Mesenchymal stem cell (in vitro differentiated cells and primary cell): ENCODE data around the gene HIPK3.
"Not testable (repeated sequence)": the region's sequence is repeated elsewhere in the genome, so short reads cannot be mapped to it uniquely, and the experiment has no call there.

Experiments
- DNase-seq: peaks from one replicate; pipeline ENCODE4 v3.0.0-alpha.2; 2013
- H2AFZ ChIP-seq: one replicate; pipeline ENCODE4 v1.6.1; 2013; ENCODE audit warnings: low read depth, mild to moderate bottlenecking, control low read depth, inconsistent platforms, low read length, moderate library complexity
- H2AK5ac ChIP-seq: 2 replicates; pipeline ENCODE4 v1.6.1; 2013; ENCODE audit warnings: low read length, moderate library complexity, mild to moderate bottlenecking, inconsistent platforms; ENCODE audit not compliant: severe bottlenecking
- H2BK120ac ChIP-seq: one replicate; pipeline ENCODE4 v1.6.1; 2013; ENCODE audit warnings: low read depth, mild to moderate bottlenecking, inconsistent platforms, low read length, moderate library complexity
- H2BK12ac ChIP-seq, 2 experiments: one replicate each; pipeline ENCODE4 v1.6.1; 2013; ENCODE audit warnings: inconsistent platforms in 2 of 2, low read length in 2 of 2, mild to moderate bottlenecking in 2 of 2, moderate library complexity in 2 of 2, control low read depth in 1 of 2
- H2BK15ac ChIP-seq: one replicate; pipeline ENCODE4 v1.6.1; 2013; ENCODE audit warnings: mild to moderate bottlenecking, low read depth, inconsistent platforms; ENCODE audit not compliant: poor library complexity, severe bottlenecking
- H2BK5ac ChIP-seq: 2 replicates; pipeline ENCODE4 v1.6.1; 2013; ENCODE audit warnings: low read depth, mild to moderate bottlenecking, low read length, control low read depth, inconsistent platforms; ENCODE audit not compliant: poor library complexity, severe bottlenecking
- H3K14ac ChIP-seq, 2 experiments: one replicate each; pipeline ENCODE4 v1.6.1; 2013; ENCODE audit warnings: inconsistent platforms in 2 of 2, low read length in 2 of 2, control low read depth in 1 of 2, mild to moderate bottlenecking in 1 of 2, moderate library complexity in 1 of 2
- H3K18ac ChIP-seq, 2 experiments: one replicate each; pipeline ENCODE4 v1.6.1; 2013; ENCODE audit warnings: inconsistent platforms in 2 of 2, low read length in 2 of 2, control low read depth in 1 of 2, low read depth in 1 of 2, mild to moderate bottlenecking in 1 of 2
- H3K23ac ChIP-seq, 2 experiments: one replicate each; pipeline ENCODE4 v1.6.1; 2013; ENCODE audit warnings: inconsistent platforms in 2 of 2, low read length in 2 of 2, mild to moderate bottlenecking in 2 of 2, moderate library complexity in 2 of 2, control low read depth in 1 of 2
- H3K27ac ChIP-seq: 2 replicates; pipeline ENCODE4 v1.5.1; 2013; ENCODE audit warnings: mild to moderate bottlenecking, moderate library complexity, low read length, control low read depth, inconsistent platforms; ENCODE audit not compliant: poor library complexity, severe bottlenecking
- H3K27me3 ChIP-seq, 2 experiments: 2 replicates each; pipeline versions ENCODE4 v1.6.1 to v1.7.0; 2013; ENCODE audit warnings: low read length in 2 of 2, mild to moderate bottlenecking in 2 of 2, moderate library complexity in 2 of 2, control low read depth in 1 of 2, inconsistent platforms in 1 of 2; ENCODE audit not compliant: control insufficient read depth in 1 of 2, insufficient read depth in 1 of 2
- H3K36me3 ChIP-seq, 2 experiments: 2 replicates each; pipeline versions ENCODE4 v1.6.1 to v1.7.0; 2013; ENCODE audit warnings: low read length in 2 of 2, control low read depth in 1 of 2, inconsistent platforms in 1 of 2, low read depth in 1 of 2, mild to moderate bottlenecking in 1 of 2; ENCODE audit not compliant: insufficient read depth in 2 of 2, control insufficient read depth in 1 of 2
- H3K4ac ChIP-seq, 2 experiments: one replicate each; pipeline ENCODE4 v1.6.1; 2013; ENCODE audit warnings: inconsistent platforms in 2 of 2, low read length in 2 of 2, mild to moderate bottlenecking in 2 of 2, moderate library complexity in 2 of 2, control low read depth in 1 of 2, low read depth in 1 of 2
- H3K4me1 ChIP-seq: 2 replicates; pipeline ENCODE4 v1.6.1; 2013; ENCODE audit warnings: low read depth, low read length, control low read depth; ENCODE audit not compliant: control insufficient read depth, insufficient read depth
- H3K4me2 ChIP-seq: 2 replicates; pipeline ENCODE4 v1.6.1; 2013; ENCODE audit warnings: low read length, mild to moderate bottlenecking, inconsistent platforms; ENCODE audit not compliant: poor library complexity, severe bottlenecking
- H3K4me3 ChIP-seq, 2 experiments: 2 replicates each; pipeline versions ENCODE4 v1.5.1 to v1.7.0; 2013; ENCODE audit warnings: low read length in 2 of 2, mild to moderate bottlenecking in 2 of 2, control low read depth in 1 of 2, low read depth in 1 of 2; ENCODE audit not compliant: insufficient read depth in 1 of 2
- H3K79me1 ChIP-seq: replicated peaks from 2 replicates; pipeline ENCODE4 v1.6.1; 2013; ENCODE audit warnings: mild to moderate bottlenecking, control low read depth, low read length, inconsistent platforms; ENCODE audit not compliant: poor library complexity, severe bottlenecking
- H3K9ac ChIP-seq: 2 replicates; pipeline ENCODE4 v1.7.0; 2013; ENCODE audit warnings: mild to moderate bottlenecking, low read length, moderate library complexity
- H3K9me3 ChIP-seq: 2 replicates; pipeline ENCODE4 v1.7.0; 2013; ENCODE audit warnings: mild to moderate bottlenecking, low read length; ENCODE audit not compliant: control insufficient read depth
- H4K8ac ChIP-seq: one replicate; pipeline ENCODE4 v1.6.1; 2013; ENCODE audit warnings: inconsistent platforms, mild to moderate bottlenecking, low read length, moderate library complexity
- H4K91ac ChIP-seq: one replicate; pipeline ENCODE4 v1.6.1; 2013; ENCODE audit warnings: mild to moderate bottlenecking, low read length, inconsistent platforms
- WGBS: methylation state at CpG from one replicate; pipeline ENCODE4 v1.1.7; 2013; ENCODE audit warnings: mixed read lengths; 5-methylcytosine and 5-hydroxymethylcytosine counted together

HIPK3 gene

GRCh38 chr11:33237039-33237597 is 20.1 kb upstream of the HIPK3 start:
- no peaks in the 10 kb centered on the region for H3K36me3 ChIP-seq
- no peak for DNase-seq
- no peak overlapping the region for H2BK15ac ChIP-seq
- no peak overlapping the region for H3K23ac ChIP-seq
- H3K9ac ChIP-seq: no peak overlapping the region
- H3K4ac ChIP-seq: no peak overlapping the region
- H3K9me3 ChIP-seq: no peaks in the 10 kb centered on the region
- H3K14ac ChIP-seq: no peak overlapping the region
- no peak overlapping the region for H4K8ac ChIP-seq
- H3K79me1 ChIP-seq: no peaks in the 10 kb centered on the region
- H2BK5ac ChIP-seq: no peak overlapping the region
- no peak overlapping the region for H3K4me3 ChIP-seq
- H3K4me2 ChIP-seq: no peak overlapping the region
- no peaks in the 10 kb centered on the region for H3K27me3 ChIP-seq
- H2AFZ ChIP-seq: no peak overlapping the region
- no peak overlapping the region for H2BK120ac ChIP-seq
- no peak overlapping the region for H3K27ac ChIP-seq
- WGBS: 94% methylated on average over 5 of the region's 6 CpGs
- H4K91ac ChIP-seq: no peak overlapping the region
- no peak overlapping the region for H2AK5ac ChIP-seq
- no peak overlapping the region for H3K18ac ChIP-seq
- no peak overlapping the region for H2BK12ac ChIP-seq
- H3K4me1 ChIP-seq: peaks cover 4% of the 10 kb centered on the region

GRCh38 chr11:33242575-33242974 is 14.6 kb upstream of the HIPK3 start:
- Histone ChIP-seq H3K4ac (no peak overlapping the region), H2BK5ac (no peak overlapping the region), H3K4me3 (no peak overlapping the region), H3K4me2 (no peak overlapping the region), H2AFZ (no peak overlapping the region), H3K27me3 (no peaks in the 10 kb centered on the region), H3K27ac (no peak overlapping the region), H2BK15ac (no peak overlapping the region), H3K18ac (no peak overlapping the region), H3K79me1 (no peaks in the 10 kb centered on the region), H3K9ac (no peak overlapping the region), H3K14ac (no peak overlapping the region), H3K36me3 (no peaks in the 10 kb centered on the region), H4K91ac (no peak overlapping the region), H3K4me1 (no peaks in the 10 kb centered on the region), H2AK5ac (no peak overlapping the region), H4K8ac (no peak overlapping the region), H2BK12ac (no peak overlapping the region), H2BK120ac (no peak overlapping the region), H3K23ac (no peak overlapping the region), H3K9me3 (peaks cover 4% of the 10 kb centered on the region)
- 100% methylated on average over 1 of the region's 2 CpGs for WGBS
- DNase-seq: no peak

GRCh38 chr11:33243654-33244053 is 13.5 kb upstream of the HIPK3 start:
- 98% methylated on average over 21 of the region's 35 CpGs for WGBS
- H3K36me3 ChIP-seq, H3K4ac ChIP-seq, H3K9ac ChIP-seq, H2AFZ ChIP-seq, H3K23ac ChIP-seq, H4K91ac ChIP-seq, H3K14ac ChIP-seq, H2BK120ac ChIP-seq, DNase-seq, H3K9me3 ChIP-seq, H3K27ac ChIP-seq, H4K8ac ChIP-seq, H3K4me2 ChIP-seq, H3K79me1 ChIP-seq, H2BK5ac ChIP-seq, H3K18ac ChIP-seq, H2BK15ac ChIP-seq, H2BK12ac ChIP-seq, H3K27me3 ChIP-seq, H3K4me1 ChIP-seq, H2AK5ac ChIP-seq, H3K4me3 ChIP-seq: not testable (repeated sequence)

- Histone ChIP-seq H3K79me1 (no peaks in the 10 kb centered on the region), H3K9ac (peak overlapping the region; percentile 24), H3K4me3 (peak overlapping the region in 1 of 2 experiments; percentile 8), H2AK5ac (no peak overlapping the region), H3K14ac (no peak overlapping the region), H3K4me2 (no peak overlapping the region), H4K91ac (no peak overlapping the region), H2BK15ac (no peak overlapping the region), H2AFZ (no peak overlapping the region), H2BK5ac (no peak overlapping the region), H3K4ac (no peak overlapping the region), H3K4me1 (peaks cover 1% of the 10 kb centered on the region), H2BK120ac (no peak overlapping the region), H3K18ac (no peak overlapping the region), H3K27me3 (no peaks in the 10 kb centered on the region), H3K27ac (peak overlapping the region; percentile 85), H4K8ac (no peak overlapping the region), H3K23ac (no peak overlapping the region), H3K9me3 (peaks cover 4% of the 10 kb centered on the region), H3K36me3 (no peaks in the 10 kb centered on the region), H2BK12ac (no peak overlapping the region)
- 96% methylated on average over 4 of the region's 6 CpGs for WGBS
- peak; percentile 48 for DNase-seq
These were observed 8.7 kb upstream of the HIPK3 start for GRCh38 chr11:33248416-33248971.
